WTC11 (cell line): ENCODE results near the gene DHX30. TPM values are rescaled to one million over a fixed set of nuclear protein-coding genes. Genes with fewer than 3 reads are reported as not detected.

Experiments
- CBFB ChIP-seq: sonication (generic); formaldehyde crosslinking; IDR thresholded peaks from 2 replicates; pipeline ENCODE4 v1.8.1; 2022; ENCODE audit warnings: mild to moderate bottlenecking, low read depth, missing genetic modification reagents
- CDX4 ChIP-seq: fragments of 250-450 bp; sonication (Bioruptor Pico); IDR thresholded peaks from 2 replicates; pipeline ENCODE4 v1.9.0; 2021; ENCODE audit warnings: moderate library complexity, mild to moderate bottlenecking, inconsistent platforms, borderline replicate concordance
- CREB1 ChIP-seq: sonication (generic); formaldehyde crosslinking; IDR thresholded peaks from 2 replicates; pipeline ENCODE4 v1.8.0; 2023; ENCODE audit warnings: mild to moderate bottlenecking, missing genetic modification reagents
- E2F4 ChIP-seq: sonication (generic); formaldehyde crosslinking; IDR thresholded peaks from 2 replicates; pipeline ENCODE4 v1.8.1; 2022; ENCODE audit warnings: low read depth, mild to moderate bottlenecking, moderate library complexity, missing genetic modification reagents, borderline replicate concordance
- FOXJ3 ChIP-seq: sonication (generic); formaldehyde crosslinking; IDR thresholded peaks from 2 replicates; pipeline ENCODE4 v1.9.0; 2021; ENCODE audit warnings: missing genetic modification reagents, mild to moderate bottlenecking, borderline replicate concordance
- FOXP4 ChIP-seq: sonication (generic); formaldehyde crosslinking; IDR thresholded peaks from 2 replicates; pipeline ENCODE4 v1.8.0; 2022; ENCODE audit warnings: mild to moderate bottlenecking, missing genetic modification reagents
- GRHL2 ChIP-seq: fragments of 250-450 bp; sonication (Bioruptor Pico); IDR thresholded peaks from 2 replicates; pipeline ENCODE4 v1.8.0; 2022; ENCODE audit warnings: mild to moderate bottlenecking, moderate library complexity; ENCODE audit not compliant: insufficient replicate concordance, severe bottlenecking
- GTF2I ChIP-seq: fragments of 250-450 bp; sonication (Bioruptor Pico); conservative IDR thresholded peaks from 2 replicates; pipeline ENCODE4 v1.4.0; 2021; ENCODE audit warnings: mild to moderate bottlenecking
- IRF1 ChIP-seq: sonication (generic); formaldehyde crosslinking; IDR thresholded peaks from 2 replicates; pipeline ENCODE4 v1.8.0; 2023; ENCODE audit warnings: missing genetic modification reagents
- KAT7 ChIP-seq: sonication (generic); formaldehyde crosslinking; IDR thresholded peaks from 2 replicates; pipeline ENCODE4 v1.8.1; 2023; ENCODE audit warnings: missing genetic modification reagents, mild to moderate bottlenecking, borderline replicate concordance
- MLX ChIP-seq: sonication (generic); formaldehyde crosslinking; IDR thresholded peaks from 2 replicates; pipeline ENCODE4 v1.8.1; 2023; ENCODE audit warnings: mild to moderate bottlenecking, missing genetic modification reagents, moderate library complexity
- NFYB ChIP-seq: sonication (generic); formaldehyde crosslinking; conservative IDR thresholded peaks from 2 replicates; pipeline ENCODE4 v1.8.0; 2022; ENCODE audit warnings: low read depth, missing genetic modification reagents
- NR1H2 ChIP-seq: sonication (generic); formaldehyde crosslinking; IDR thresholded peaks from 2 replicates; pipeline ENCODE4 v1.9.0; 2021; ENCODE audit warnings: mild to moderate bottlenecking, moderate library complexity, missing genetic modification reagents
- PRDM15 ChIP-seq: sonication (generic); formaldehyde crosslinking; IDR thresholded peaks from 2 replicates; pipeline ENCODE4 v1.8.0; 2022; ENCODE audit warnings: missing genetic modification reagents
- PRRX2 ChIP-seq: fragments of 250-450 bp; sonication (Bioruptor Pico); IDR thresholded peaks from 2 replicates; pipeline ENCODE4 v1.8.0; 2021; ENCODE audit warnings: mild to moderate bottlenecking
- SMAD3 ChIP-seq: sonication (generic); formaldehyde crosslinking; IDR thresholded peaks from 2 replicates; pipeline ENCODE4 v1.8.0; 2022; ENCODE audit warnings: missing genetic modification reagents, mild to moderate bottlenecking, borderline replicate concordance
- SP1 ChIP-seq: sonication (generic); formaldehyde crosslinking; conservative IDR thresholded peaks from 2 replicates; pipeline ENCODE4 v1.8.1; 2022; ENCODE audit warnings: missing genetic modification reagents
- STAT6 ChIP-seq: sonication (generic); formaldehyde crosslinking; conservative IDR thresholded peaks from 2 replicates; pipeline ENCODE4 v1.8.1; 2023; ENCODE audit warnings: mild to moderate bottlenecking, low read depth, missing genetic modification reagents, moderate library complexity
- ZBTB21 ChIP-seq: sonication (generic); formaldehyde crosslinking; IDR thresholded peaks from 2 replicates; pipeline ENCODE4 v1.8.1; 2023; ENCODE audit warnings: mild to moderate bottlenecking, missing genetic modification reagents, borderline replicate concordance
- ZBTB43 ChIP-seq: sonication (generic); formaldehyde crosslinking; IDR thresholded peaks from 2 replicates; pipeline ENCODE4 v1.8.1; 2023; ENCODE audit warnings: mild to moderate bottlenecking, missing genetic modification reagents
- ZNF281 ChIP-seq: sonication (generic); formaldehyde crosslinking; IDR thresholded peaks from 2 replicates; pipeline ENCODE4 v1.8.0; 2023; ENCODE audit warnings: mild to moderate bottlenecking, missing genetic modification reagents
- total RNA-seq: library from RNA; stranded (reverse); gene quantifications from 3 replicates; pipeline ENCODE4 v1.2.3, GENCODE V29; 2021

Gene DHX30
- total RNA-seq, 1 experiment from 2014 or later: 98.1 TPM

- TF ChIP-seq MLX (no peak; the same call in 1 of the 2 replicates), PRRX2 (no peak), FOXJ3 (CRISPR knock-in tag) (no peak), GRHL2 (CRISPR knock-in tag) (no peak), ZNF281 (CRISPR knock-in tag) (no peak; the same call in 1 of the 2 replicates), SMAD3 (CRISPR knock-in tag) (peak; percentile 63; the same call in 1 of the 2 replicates), FOXP4 (CRISPR knock-in tag) (0 out of 2 replicates have a peak, but pooled peaks have one; percentile 44), PRDM15 (CRISPR knock-in tag) (no peak), CBFB (CRISPR knock-in tag) (no peak), IRF1 (CRISPR knock-in tag) (peak; percentile 31; the same call in 1 of the 2 replicates), E2F4 (CRISPR knock-in tag) (no peak), NFYB (CRISPR knock-in tag) (no peak), NR1H2 (CRISPR knock-in tag) (no peak), GTF2I (CRISPR knock-in tag) (no peak), ZBTB43 (no peak; the same call in none of the 2 replicates), ZBTB21 (CRISPR knock-in tag) (no peak), STAT6 (CRISPR knock-in tag) (no peak), CREB1 (CRISPR knock-in tag) (no peak), CDX4 (CRISPR knock-in tag) (no peak), KAT7 (peak; percentile 11; the same call in 1 of the 2 replicates), SP1 (CRISPR knock-in tag) (peak; percentile 89)
Measured at GRCh38 chr3:47781685-47782445, 21.1 kb upstream of the DHX30 start, which contains the start of gene SMARCC1 (continued).
